H1 (cell line): ENCODE results near the gene OAS3.
"Not testable (repeated sequence)": the region's sequence is repeated elsewhere in the genome, so short reads cannot be mapped to it uniquely, and the experiment has no call there.

Experiments
- CEBPB ChIP-seq: IDR thresholded peaks from 2 replicates; pipeline ENCODE4 v1.6.1; 2012; ENCODE audit warnings: low read depth, low read length
- EZH2 ChIP-seq: fragments of 200-600 bp; sonication (generic); IDR thresholded peaks from 2 replicates; pipeline ENCODE4 v1.7.1; 2012; ENCODE audit warnings: low read depth, mild to moderate bottlenecking, moderate library complexity, low read length, inconsistent platforms; ENCODE audit not compliant: severe bottlenecking
- FOSL1 ChIP-seq: IDR thresholded peaks from 2 replicates; pipeline ENCODE4 v1.6.1; 2011; ENCODE audit warnings: mild to moderate bottlenecking, low read depth, low read length, moderate library complexity; ENCODE audit not compliant: insufficient read depth
- JUN ChIP-seq: IDR thresholded peaks from 2 replicates; pipeline ENCODE4 v1.6.1; 2011; ENCODE audit warnings: low read depth, mild to moderate bottlenecking, improper control_type of control experiment, low read length
- POLR2AphosphoS5 ChIP-seq: IDR thresholded peaks from 2 replicates; pipeline ENCODE4 v1.6.1; 2011; ENCODE audit warnings: low read depth, low read length
- SIN3A ChIP-seq, 2 experiments: IDR thresholded peaks in 1 of 2; conservative IDR thresholded peaks in 1 of 2; 2 replicates each; pipeline ENCODE4 v1.6.1; 2011 to 2012; ENCODE audit warnings: low read length in 2 of 2, improper control_type of control experiment in 1 of 2, low read depth in 1 of 2, mild to moderate bottlenecking in 1 of 2
- TEAD4 ChIP-seq: IDR thresholded peaks from 2 replicates; pipeline ENCODE4 v1.6.1; 2012; ENCODE audit warnings: low read depth, low read length, inconsistent platforms, mixed read lengths
- TF ChIP-seq, protein P1 (sequence below), 3 experiments: IDR thresholded peaks; 1 replicate in 2 of 3; 2 replicates in 1 of 3; pipeline versions ENCODE4 v1.5.1 to v1.6.1; 2011; ENCODE audit warnings: low read length in 3 of 3, mild to moderate bottlenecking in 3 of 3, inconsistent platforms in 2 of 3, low read depth in 1 of 3, moderate library complexity in 1 of 3; ENCODE audit not compliant: insufficient read depth in 1 of 3; ENCODE audit errors: control extremely low read depth in 1 of 3

DNA sequence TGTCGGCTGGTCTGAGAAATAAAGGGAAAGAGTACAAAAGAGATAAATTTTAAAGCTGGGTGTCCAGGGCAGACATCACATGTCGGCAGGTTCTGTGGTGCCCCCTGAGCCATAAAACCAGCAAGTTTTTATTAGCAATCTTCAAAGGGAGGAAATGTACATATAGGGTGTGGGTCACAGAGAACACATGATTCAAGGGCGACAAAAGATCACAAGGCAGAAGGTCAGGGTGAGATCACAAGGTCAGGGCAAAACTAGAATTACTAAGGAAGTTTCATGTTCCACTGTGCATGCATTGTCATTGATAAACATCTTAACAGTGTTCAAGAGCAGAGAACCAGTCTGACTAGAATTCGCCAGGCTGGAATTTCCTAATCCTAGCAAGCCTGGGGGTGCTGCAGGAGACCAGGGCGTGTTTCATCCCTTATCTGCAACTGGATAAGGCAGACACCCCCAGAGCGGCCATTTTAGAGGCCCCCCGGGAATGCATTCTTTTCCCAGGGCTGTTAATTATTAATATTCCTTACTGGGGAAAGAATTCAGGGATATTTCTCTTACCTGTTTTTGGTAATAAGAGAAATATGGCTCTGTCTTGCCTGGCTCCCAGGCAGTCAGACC lies 11.7 kb upstream of the OAS3 start:
- TF ChIP-seq, protein P1, sequence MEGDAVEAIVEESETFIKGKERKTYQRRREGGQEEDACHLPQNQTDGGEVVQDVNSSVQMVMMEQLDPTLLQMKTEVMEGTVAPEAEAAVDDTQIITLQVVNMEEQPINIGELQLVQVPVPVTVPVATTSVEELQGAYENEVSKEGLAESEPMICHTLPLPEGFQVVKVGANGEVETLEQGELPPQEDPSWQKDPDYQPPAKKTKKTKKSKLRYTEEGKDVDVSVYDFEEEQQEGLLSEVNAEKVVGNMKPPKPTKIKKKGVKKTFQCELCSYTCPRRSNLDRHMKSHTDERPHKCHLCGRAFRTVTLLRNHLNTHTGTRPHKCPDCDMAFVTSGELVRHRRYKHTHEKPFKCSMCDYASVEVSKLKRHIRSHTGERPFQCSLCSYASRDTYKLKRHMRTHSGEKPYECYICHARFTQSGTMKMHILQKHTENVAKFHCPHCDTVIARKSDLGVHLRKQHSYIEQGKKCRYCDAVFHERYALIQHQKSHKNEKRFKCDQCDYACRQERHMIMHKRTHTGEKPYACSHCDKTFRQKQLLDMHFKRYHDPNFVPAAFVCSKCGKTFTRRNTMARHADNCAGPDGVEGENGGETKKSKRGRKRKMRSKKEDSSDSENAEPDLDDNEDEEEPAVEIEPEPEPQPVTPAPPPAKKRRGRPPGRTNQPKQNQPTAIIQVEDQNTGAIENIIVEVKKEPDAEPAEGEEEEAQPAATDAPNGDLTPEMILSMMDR (IDR thresholded peaks at IDR 0.05; ENCODE audit: control extremely low read depth in 1 of 3, insufficient read depth in 1 of 3, low read depth in 1 of 3, low read length in 3 of 3), result not testable (repeated sequence)
- TF ChIP-seq TEAD4; JUN; EZH2; POLR2AphosphoS5; FOSL1; CEBPB; SIN3A (conservative IDR thresholded peaks at IDR 0.05 in 1 of 2, IDR thresholded peaks at IDR 0.05 in 1 of 2; ENCODE audit: low read depth in 1 of 2, low read length in 2 of 2): not testable (repeated sequence)
